Neural cell (in vitro differentiated cells): ENCODE data around the gene LOXL4.

ENCODE experiments used
- EP300 ChIP-seq: fragments of 450-650 bp; conservative IDR thresholded peaks from 2 replicates; pipeline ENCODE4 v1.6.1; 2014; ENCODE audit warnings: antibody characterized with exemption, mild to moderate bottlenecking, moderate library complexity; ENCODE audit not compliant: poor library complexity, severe bottlenecking
- EZH2 ChIP-seq: fragments of 200-600, 300-800 bp; shearing (Covaris generic), sonication (generic); IDR thresholded peaks from 2 replicates; pipeline ENCODE4 v1.6.1; 2014; ENCODE audit warnings: antibody characterized with exemption, low read length, borderline replicate concordance, mild to moderate bottlenecking; ENCODE audit not compliant: insufficient read depth, poor library complexity, severe bottlenecking
- SMC3 ChIP-seq: fragments of 450-650 bp; conservative IDR thresholded peaks from 2 replicates; pipeline ENCODE4 v1.6.1; 2014; ENCODE audit warnings: antibody characterized with exemption, mild to moderate bottlenecking, moderate library complexity; ENCODE audit not compliant: poor library complexity
- TAF1 ChIP-seq: IDR thresholded peaks from 2 replicates; pipeline ENCODE4 v1.6.1; 2012; ENCODE audit warnings: low read depth
- TF ChIP-seq, protein P1 (sequence below): fragments of 450-650 bp; IDR thresholded peaks from 2 replicates; pipeline ENCODE4 v1.5.1; 2014; ENCODE audit warnings: antibody characterized with exemption, mild to moderate bottlenecking, moderate library complexity; ENCODE audit not compliant: poor library complexity, severe bottlenecking

DNA sequence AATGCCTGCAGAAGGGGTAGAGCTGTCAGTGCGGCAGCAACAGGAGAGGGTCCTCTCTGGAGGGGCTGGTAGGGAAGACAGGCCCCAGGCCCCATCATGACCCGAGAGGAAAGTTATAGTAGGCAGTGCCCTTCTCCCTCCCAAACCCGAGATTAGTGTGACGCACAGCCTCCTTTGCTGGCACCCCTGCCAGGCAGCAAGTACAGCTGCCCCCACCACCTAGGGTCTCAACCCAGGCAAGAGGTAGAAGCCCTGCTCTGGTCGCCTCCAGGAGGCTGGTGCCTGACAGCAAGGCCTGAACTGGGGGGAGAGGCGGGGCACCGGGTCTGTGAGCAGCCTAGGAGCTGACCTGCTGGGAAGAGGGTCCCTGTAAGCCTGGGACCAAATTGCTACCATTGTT is 15.5 kb downstream of the LOXL4 start:
- TF ChIP-seq, protein P1, sequence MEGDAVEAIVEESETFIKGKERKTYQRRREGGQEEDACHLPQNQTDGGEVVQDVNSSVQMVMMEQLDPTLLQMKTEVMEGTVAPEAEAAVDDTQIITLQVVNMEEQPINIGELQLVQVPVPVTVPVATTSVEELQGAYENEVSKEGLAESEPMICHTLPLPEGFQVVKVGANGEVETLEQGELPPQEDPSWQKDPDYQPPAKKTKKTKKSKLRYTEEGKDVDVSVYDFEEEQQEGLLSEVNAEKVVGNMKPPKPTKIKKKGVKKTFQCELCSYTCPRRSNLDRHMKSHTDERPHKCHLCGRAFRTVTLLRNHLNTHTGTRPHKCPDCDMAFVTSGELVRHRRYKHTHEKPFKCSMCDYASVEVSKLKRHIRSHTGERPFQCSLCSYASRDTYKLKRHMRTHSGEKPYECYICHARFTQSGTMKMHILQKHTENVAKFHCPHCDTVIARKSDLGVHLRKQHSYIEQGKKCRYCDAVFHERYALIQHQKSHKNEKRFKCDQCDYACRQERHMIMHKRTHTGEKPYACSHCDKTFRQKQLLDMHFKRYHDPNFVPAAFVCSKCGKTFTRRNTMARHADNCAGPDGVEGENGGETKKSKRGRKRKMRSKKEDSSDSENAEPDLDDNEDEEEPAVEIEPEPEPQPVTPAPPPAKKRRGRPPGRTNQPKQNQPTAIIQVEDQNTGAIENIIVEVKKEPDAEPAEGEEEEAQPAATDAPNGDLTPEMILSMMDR = no peak
- TF ChIP-seq EZH2 = no peak
- TF ChIP-seq EP300 = no peak
- no peak for TF ChIP-seq TAF1
- no peak for TF ChIP-seq SMC3
